BLaER1 treated with 17β-estradiol and CSF1 and Interleukin-3, amounts not matched to agents 10 nM and 100 nM (cell line): ENCODE data around the gene ARL3.

ENCODE experiments used
- H3K27ac ChIP-seq, 11 experiments: shearing (Covaris generic); formaldehyde crosslinking; 2 replicates each; pipeline ENCODE4 v1.8.1; 2022
- H3K27me3 ChIP-seq, 11 experiments: shearing (Covaris generic); formaldehyde crosslinking; 2 replicates each; pipeline ENCODE4 v1.8.1; 2022
- H3K36me3 ChIP-seq, 11 experiments: shearing (Covaris generic); formaldehyde crosslinking; 2 replicates each; pipeline ENCODE4 v1.8.1; 2022
- H3K4me1 ChIP-seq, 10 experiments: shearing (Covaris generic); formaldehyde crosslinking; 2 replicates each; pipeline ENCODE4 v1.8.1; 2022
- H3K4me2 ChIP-seq, 11 experiments: shearing (Covaris generic); formaldehyde crosslinking; 2 replicates each; pipeline ENCODE4 v1.8.1; 2022
- H3K4me3 ChIP-seq, 10 experiments: shearing (Covaris generic); formaldehyde crosslinking; 2 replicates each; pipeline ENCODE4 v1.8.1; 2022
- H3K9ac ChIP-seq, 11 experiments: shearing (Covaris generic); formaldehyde crosslinking; 2 replicates each; pipeline ENCODE4 v1.8.1; 2022
- H3K9me3 ChIP-seq, 11 experiments: shearing (Covaris generic); formaldehyde crosslinking; replicated peaks in 1 of 11; 2 replicates each; pipeline ENCODE4 v1.8.1; 2022
- H4K20me1 ChIP-seq, 11 experiments: shearing (Covaris generic); formaldehyde crosslinking; 2 replicates each; pipeline ENCODE4 v1.8.1; 2022
- Cebpa-rat ChIP-seq, 11 experiments: shearing (Covaris generic); IDR thresholded peaks; 2 replicates each; pipeline ENCODE4 v1.8.1; 2022

ARL3 gene

DNA sequence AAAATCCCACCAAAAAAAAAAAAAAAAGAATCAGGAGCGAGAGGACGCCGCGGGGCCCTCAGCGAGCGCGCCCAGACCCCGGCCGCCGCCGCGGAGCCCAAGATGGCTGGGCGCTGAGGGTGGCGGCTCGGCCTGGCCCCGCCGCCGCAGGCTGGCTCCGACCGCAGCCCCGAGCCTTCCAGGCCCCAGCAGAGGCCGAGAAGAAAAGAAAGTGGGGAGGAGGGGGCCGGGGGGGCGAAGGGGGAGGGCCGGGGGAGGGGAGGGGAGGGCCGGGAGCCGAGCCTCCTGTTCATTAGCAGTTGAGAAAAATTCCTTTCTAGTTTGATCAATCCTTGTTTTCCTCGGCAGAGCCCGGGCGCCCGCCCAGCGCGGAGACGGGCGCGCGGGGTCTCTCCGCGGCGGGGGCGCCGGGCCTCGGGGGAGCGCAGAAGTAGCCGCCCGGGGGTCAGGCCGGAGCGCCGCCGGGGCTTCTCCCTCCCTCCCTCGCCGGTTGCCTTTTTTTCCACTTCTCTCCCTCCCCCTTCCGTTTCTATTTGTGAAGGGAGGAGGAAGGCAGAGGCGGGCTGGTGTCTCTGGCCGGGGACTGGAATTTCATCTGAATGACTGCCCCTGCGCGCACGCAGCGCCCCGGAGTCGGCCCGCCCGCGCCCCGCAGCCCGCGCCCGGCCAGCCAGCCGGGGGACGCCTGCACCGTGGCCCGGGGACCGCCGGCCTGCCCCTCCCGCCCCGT is 70.7 kb downstream of the ARL3 start:
- Histone ChIP-seq H3K27me3 (no peaks in the 10 kb centered on the region), H3K4me3 (peak overlapping the region; percentile 78 to 100 (median 96)), H3K27ac (peak overlapping the region; percentile 93 to 99 (median 98)), H3K4me1 (peaks cover 19 to 29% (median 25%) of the 10 kb centered on the region in 10 experiments), H3K36me3 (peaks cover 4 to 22% (median 13%) of the 10 kb centered on the region in 11 experiments; a peak in 15 of 22 replicates), H3K4me2 (peak overlapping the region; percentile 97 to 100 (median 99)), H4K20me1 (peaks cover 22 to 40% (median 36%) of the 10 kb centered on the region in 11 experiments), H3K9ac (peak overlapping the region; percentile 96 to 99 (median 98)), H3K9me3 (peaks cover 0 to 6% (median 0%) of the 10 kb centered on the region in 11 experiments; a peak in 1 of 22 replicates)
- TF ChIP-seq Cebpa-rat (IDR thresholded peaks at IDR 0.05), result no peak

DNA sequence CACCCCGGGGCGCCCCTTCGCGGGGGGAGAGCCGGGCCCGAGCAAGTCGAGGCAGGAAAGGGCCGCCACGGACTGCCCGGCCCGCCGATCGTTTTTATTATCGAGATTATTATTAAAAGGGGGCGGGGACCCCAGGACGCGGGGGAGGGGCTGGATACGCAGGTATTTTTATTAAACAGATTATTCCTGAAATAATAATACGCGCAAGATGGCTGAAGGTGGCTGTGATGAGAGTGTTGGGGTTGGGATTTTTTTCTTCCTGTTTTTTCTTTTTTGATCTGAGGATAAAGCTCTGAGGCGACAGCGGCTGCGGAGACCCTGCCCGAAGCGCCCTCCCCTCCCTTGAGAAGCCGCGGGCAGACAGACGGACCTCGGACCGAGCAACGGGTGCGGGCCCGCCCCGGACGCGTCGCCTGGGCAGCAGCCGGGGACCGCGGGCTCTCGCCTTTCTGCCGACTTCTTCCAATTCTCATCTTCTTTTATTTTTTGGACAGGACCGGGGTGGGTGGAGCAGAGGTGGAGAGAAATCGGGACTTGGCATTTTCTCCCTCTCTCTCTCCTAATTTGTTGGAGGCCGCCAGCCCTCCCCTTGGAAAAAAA is 71.4 kb downstream of the ARL3 start:
- peak overlapping the region; percentile 77 to 100 (median 98) for H3K4me2 ChIP-seq
- peaks cover 0 to 6% (median 0%) of the 10 kb centered on the region in 11 experiments; a peak in 1 of 22 replicates for H3K9me3 ChIP-seq
- peak overlapping the region; percentile 96 to 99 (median 98) for H3K9ac ChIP-seq
- peaks cover 12 to 25% (median 18%) of the 10 kb centered on the region in 10 experiments for H3K4me1 ChIP-seq
- H3K36me3 ChIP-seq, result peaks cover 0 to 16% (median 6%) of the 10 kb centered on the region in 11 experiments; a peak in 15 of 22 replicates
- H3K27me3 ChIP-seq, result no peaks in the 10 kb centered on the region
- no peak for TF ChIP-seq Cebpa-rat (IDR thresholded peaks at IDR 0.05)
- H3K27ac ChIP-seq, result peak overlapping the region; percentile 93 to 99 (median 98)
- H3K4me3 ChIP-seq, result peak overlapping the region; percentile 78 to 100 (median 96)
- H4K20me1 ChIP-seq, result peaks cover 15 to 34% (median 30%) of the 10 kb centered on the region in 11 experiments

DNA sequence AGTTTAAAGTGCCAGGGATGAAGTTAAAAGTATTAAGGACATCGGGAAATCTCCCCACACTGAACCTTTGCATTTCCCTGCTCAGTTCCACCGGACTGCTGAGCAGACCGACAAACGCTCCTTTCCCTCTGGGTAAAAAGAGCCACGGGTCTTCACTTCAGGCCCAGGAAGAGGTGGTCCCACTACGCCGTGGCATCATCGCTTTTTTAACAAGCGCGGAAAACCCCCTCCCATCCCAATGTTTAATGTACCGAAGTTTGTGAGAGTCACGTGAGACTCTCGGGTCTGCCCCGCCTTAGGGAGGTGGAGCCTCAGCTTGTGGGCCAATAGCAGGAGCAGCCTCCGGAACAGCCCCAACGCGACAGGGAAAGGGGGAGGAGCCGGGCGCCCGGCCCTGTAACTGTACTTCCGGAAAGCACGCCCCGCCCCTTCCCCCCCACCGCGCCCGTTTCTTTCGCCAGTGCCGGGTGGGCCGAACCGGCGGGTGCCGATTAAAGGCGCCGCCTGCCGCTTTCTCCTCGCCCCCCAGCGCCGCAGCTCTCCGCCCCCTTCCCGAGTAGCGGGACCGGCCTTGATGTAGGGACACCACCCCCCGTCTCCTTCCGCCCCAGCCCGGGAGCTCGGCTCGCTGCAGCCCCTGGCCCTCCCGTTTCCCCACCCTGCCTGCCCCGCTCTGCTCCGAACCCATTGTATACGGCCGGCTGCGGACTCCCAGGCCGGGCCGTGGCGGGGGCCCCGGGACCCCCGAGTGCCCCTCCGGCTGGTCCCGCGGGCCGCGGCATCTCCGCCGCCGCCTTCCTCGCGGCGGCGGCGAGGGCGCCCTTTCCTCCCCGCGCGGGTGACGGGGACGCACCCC is 72.1 kb downstream of the ARL3 start:
- Histone ChIP-seq H3K27me3 (no peaks in the 10 kb centered on the region), H3K9ac (peak overlapping the region; percentile 96 to 99 (median 98)), H4K20me1 (peaks cover 8 to 26% (median 23%) of the 10 kb centered on the region in 11 experiments; a peak in 21 of 22 replicates), H3K4me2 (peak overlapping the region; percentile 77 to 100 (median 98)), H3K4me1 (peaks cover 5 to 18% (median 11%) of the 10 kb centered on the region in 10 experiments; a peak in 18 of 20 replicates), H3K36me3 (peaks cover 0 to 10% (median 0%) of the 10 kb centered on the region in 11 experiments; a peak in 6 of 22 replicates), H3K27ac (peak overlapping the region; percentile 93 to 99 (median 98)), H3K4me3 (peak overlapping the region; percentile 78 to 100 (median 96)), H3K9me3 (peaks cover 0 to 6% (median 0%) of the 10 kb centered on the region in 11 experiments; a peak in 1 of 22 replicates)
- TF ChIP-seq Cebpa-rat (IDR thresholded peaks at IDR 0.05), result no peak

DNA sequence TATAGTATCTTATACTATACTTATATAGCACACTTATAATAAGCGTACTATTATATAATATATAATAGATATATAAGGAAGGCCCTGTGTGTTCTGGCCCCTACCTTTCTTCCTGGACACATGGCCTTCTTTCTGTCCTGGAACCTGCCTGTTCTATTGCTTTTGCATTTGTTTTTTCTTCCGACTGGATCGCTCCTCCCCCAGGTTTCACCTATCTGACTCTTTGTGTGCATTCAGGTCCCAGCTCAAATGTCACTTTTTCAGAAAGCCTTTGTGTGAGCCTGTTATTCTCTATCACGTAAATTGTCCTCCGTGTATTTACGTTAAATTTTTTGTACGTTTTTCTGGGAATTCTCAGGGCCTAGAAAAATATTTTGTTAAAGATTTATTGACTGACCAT is 72.8 kb downstream of the ARL3 start:
- peaks cover 1 to 11% (median 6%) of the 10 kb centered on the region in 10 experiments; a peak in 12 of 20 replicates for H3K4me1 ChIP-seq
- H3K27me3 ChIP-seq, result no peaks in the 10 kb centered on the region
- no peak for TF ChIP-seq Cebpa-rat (IDR thresholded peaks at IDR 0.05)
- peaks cover 0 to 6% (median 0%) of the 10 kb centered on the region in 11 experiments; a peak in 1 of 22 replicates for H3K9me3 ChIP-seq
- peak overlapping the region; percentile 62 to 100 (median 80); a peak in 21 of 22 replicates for H3K4me2 ChIP-seq
- peaks cover under 1 to 19% (median 15%) of the 10 kb centered on the region in 11 experiments; a peak in 18 of 22 replicates for H4K20me1 ChIP-seq
- peak overlapping the region; percentile 75 to 99 (median 98); a peak in 21 of 22 replicates for H3K9ac ChIP-seq
- H3K36me3 ChIP-seq, result peaks cover 0 to 6% (median 0%) of the 10 kb centered on the region in 11 experiments; a peak in 2 of 22 replicates
- peak overlapping the region; percentile 78 to 100 (median 96) for H3K4me3 ChIP-seq
- H3K27ac ChIP-seq, result peak overlapping the region; percentile 73 to 99 (median 98); a peak in 21 of 22 replicates

DNA sequence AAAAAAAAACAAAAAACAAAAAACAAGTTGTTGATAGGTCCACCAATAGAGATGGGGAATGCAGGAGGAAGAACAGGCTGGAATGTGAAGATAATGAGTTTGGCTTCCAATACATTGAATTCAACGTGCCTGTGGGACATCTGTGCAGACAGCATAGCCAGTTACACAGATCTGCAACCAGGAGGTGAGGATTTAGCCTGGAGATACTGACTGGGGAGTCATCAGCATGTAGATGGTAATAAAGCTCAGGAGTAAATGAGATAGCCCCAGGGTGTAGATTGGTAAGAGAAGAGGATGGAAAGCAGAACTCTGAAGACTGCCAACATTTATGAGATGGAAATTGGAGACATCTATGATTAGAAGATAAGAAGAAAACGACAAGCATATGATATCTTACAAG is 74.7 kb downstream of the ARL3 start:
- Histone ChIP-seq H4K20me1 (peaks cover 0 to 7% (median 3%) of the 10 kb centered on the region in 11 experiments; a peak in 12 of 22 replicates), H3K4me2 (no peak overlapping the region), H3K36me3 (no peaks in the 10 kb centered on the region), H3K9ac (no peak overlapping the region), H3K27me3 (no peaks in the 10 kb centered on the region), H3K4me1 (peaks cover 20 to 30% (median 25%) of the 10 kb centered on the region in 10 experiments), H3K27ac (no peak overlapping the region), H3K9me3 (peaks cover 0 to 6% (median 0%) of the 10 kb centered on the region in 11 experiments; a peak in 1 of 22 replicates), H3K4me3 (no peak overlapping the region)
- no peak for TF ChIP-seq Cebpa-rat (IDR thresholded peaks at IDR 0.05)

DNA sequence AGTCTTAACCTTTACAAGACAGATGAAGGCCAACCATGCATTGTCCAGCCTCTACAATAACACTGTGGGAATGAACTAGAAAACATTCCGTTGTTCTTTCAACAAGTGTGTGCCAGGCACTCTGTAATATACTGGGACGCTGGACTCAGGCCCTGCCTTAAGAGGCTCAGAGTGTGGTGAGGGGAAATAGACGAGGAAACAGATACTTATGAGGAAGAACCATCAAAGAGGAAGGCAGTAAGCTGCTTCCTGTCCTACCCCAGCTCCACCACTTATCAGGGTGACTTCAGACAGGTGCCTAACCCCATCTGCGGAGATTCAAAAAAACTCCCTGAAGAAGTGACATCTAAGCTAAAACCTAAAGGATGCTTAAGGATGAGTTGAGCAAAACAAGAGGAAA is 78.8 kb downstream of the ARL3 start:
- peaks cover 0 to 20% (median 11%) of the 10 kb centered on the region in 11 experiments; a peak in 9 of 22 replicates for H3K36me3 ChIP-seq

DNA sequence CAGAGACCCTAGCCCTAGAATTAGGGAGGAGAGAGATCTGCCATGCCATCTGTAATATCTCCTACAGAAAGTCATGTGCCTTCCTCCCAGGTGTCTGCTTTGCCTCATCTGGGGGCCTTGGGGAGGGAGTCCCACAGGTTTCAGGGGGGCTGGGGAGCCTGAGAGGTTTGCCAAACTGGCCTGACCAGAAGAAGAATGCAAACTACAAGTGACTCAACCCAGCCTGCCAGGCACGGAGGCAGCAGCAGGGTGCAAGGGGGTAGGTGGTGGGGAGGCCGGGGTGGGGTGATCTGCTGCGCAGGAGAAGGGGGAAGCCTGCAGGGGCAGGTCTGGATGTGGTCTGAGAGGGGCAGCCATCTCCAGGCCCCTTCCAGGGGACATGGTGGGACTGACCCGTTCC is 79.5 kb downstream of the ARL3 start:
- Histone ChIP-seq H3K4me1 (peaks cover 63 to 72% (median 68%) of the 10 kb centered on the region in 10 experiments), H3K36me3 (peaks cover 0 to 25% (median 13%) of the 10 kb centered on the region in 11 experiments; a peak in 11 of 22 replicates), H4K20me1 (peaks cover 0 to 5% (median 0%) of the 10 kb centered on the region in 11 experiments; a peak in 2 of 22 replicates), H3K9me3 (no peaks in the 10 kb centered on the region), H3K27me3 (no peaks in the 10 kb centered on the region), H3K4me3 (no peak overlapping the region), H3K4me2 (peak overlapping the region; percentile 65 to 89 (median 79)), H3K9ac (0 out of 22 replicates have a peak overlapping the region, but pooled peaks of 1 of the 11 experiments have one; percentile 8), H3K27ac (peak overlapping the region in 8 of 11 experiments; percentile 2 to 82 (median 51); a peak in 10 of 22 replicates)
- TF ChIP-seq Cebpa-rat (IDR thresholded peaks at IDR 0.05), result no peak

More for the DNA sequence above, 78.8 kb downstream of the ARL3 start:
- Histone ChIP-seq H3K4me1 (peaks cover 56 to 65% (median 61%) of the 10 kb centered on the region in 10 experiments), H3K4me3 (no peak overlapping the region), H3K9me3 (no peaks in the 10 kb centered on the region), H3K27ac (peak overlapping the region in 8 of 11 experiments; percentile 2 to 82 (median 43); a peak in 9 of 22 replicates), H4K20me1 (peaks cover 0 to 5% (median 0%) of the 10 kb centered on the region in 11 experiments; a peak in 2 of 22 replicates), H3K9ac (0 out of 22 replicates have a peak overlapping the region, but pooled peaks of 1 of the 11 experiments have one; percentile 15), H3K4me2 (peak overlapping the region; percentile 65 to 89 (median 79)), H3K27me3 (no peaks in the 10 kb centered on the region)
- no peak for TF ChIP-seq Cebpa-rat (IDR thresholded peaks at IDR 0.05)
